HG03565 (cell line): Measurements from ENCODE around the gene BMP10.
A peak's percentile ranks its signal among the peaks of the same experiment; 100 is the strongest.
"Not testable (repeated sequence)": the region's sequence is repeated elsewhere in the genome, so short reads cannot be mapped to it uniquely, and the experiment has no call there.

ENCODE experiments used
- ATAC-seq: cut with Tn5 transposase; IDR thresholded peaks from one replicate; pipeline ENCODE4 v1.9.1; 2021; ENCODE audit warnings: mild to moderate bottlenecking, moderate library complexity; ENCODE audit not compliant: unreplicated experiment

Gene BMP10

GRCh38 chr2:68900496-68901198 lies 29.4 kb upstream of the BMP10 start:
- ATAC-seq: no peak

GRCh38 chr2:68895981-68896380 lies 24.8 kb upstream of the BMP10 start:
- not testable (repeated sequence) for ATAC-seq

DNA sequence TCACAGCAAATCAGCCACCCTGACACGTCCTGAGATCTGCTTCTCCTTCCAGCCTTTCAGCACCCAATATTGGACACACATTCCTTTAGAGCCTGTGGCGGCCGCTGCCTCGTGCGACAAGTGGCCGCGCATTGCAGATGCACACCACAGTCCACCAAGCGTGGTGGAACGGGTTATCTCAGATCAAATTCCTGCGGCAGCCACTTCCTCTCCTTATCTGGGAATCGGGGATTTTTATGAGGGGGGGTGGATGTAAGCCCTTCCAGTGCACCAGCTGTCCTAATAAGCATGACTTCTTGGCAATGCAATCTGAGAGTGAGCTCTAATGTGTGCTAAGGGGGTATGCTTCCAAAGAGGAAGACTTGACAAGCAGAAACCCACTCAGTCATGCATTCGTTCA lies 18.3 kb upstream of the BMP10 start:
- ATAC-seq: no peak

DNA sequence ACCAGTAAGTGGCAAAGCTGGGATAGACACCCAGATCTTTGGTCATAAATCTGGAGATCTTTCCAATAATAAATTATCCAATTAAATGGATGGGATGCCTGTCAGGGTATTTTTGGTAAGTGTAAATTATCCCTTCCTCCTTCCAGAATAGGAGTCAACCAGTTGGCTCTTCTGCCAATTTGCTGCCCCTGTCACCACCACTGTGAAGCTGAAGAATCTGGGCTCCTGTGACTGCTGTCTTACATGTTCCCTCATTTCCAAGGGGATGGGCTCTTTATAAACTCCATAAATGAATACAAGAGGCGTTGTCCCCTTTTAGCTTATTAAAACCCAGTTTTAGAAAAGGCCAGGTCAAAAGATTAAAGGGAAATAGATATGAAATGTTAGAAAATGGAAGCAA lies 17.8 kb upstream of the BMP10 start:
- no peak for ATAC-seq

DNA sequence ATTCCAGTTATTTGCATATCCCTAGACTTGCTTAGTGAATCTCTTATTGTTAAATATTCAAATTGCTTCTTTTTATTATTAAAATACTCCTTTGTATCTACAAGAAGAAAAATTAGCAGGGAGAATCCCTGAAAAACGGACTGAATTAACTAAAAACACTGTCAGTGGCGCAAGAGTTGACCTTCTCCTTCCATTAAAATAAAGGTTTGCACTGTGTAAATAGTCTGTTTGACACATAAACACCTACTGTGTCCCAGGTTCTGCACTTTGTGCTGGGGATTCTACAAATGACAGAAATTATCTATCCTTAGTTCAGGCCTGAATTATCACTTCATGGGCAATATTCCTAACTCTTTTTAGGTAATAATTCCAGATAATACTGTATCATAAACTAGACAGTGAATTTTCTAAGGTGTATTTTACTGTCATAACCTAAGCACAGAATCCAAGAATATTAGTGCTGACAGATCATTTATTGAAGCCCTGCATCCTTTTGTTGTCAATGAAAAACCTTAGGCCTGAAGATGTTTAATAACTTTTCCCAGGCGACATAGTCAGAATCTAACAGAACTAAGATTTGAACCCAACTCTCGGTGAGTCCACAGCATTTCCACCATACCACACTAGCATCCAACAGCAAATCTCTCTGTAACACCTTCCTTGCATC lies 17.0 kb upstream of the BMP10 start:
- no peak for ATAC-seq

DNA sequence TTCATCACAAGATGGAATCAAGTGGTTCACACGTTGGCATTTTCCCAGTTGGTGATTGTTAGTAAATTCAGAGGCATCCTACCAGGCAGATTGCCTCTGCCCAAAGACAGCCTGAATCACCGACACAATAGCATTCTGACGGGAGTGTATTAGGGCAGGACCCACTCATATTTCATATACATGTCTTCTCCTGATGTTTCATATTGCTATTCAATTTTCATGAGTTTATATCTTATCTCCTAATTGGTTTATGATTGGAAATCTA lies 14.5 kb upstream of the BMP10 start:
- ATAC-seq: no peak

DNA sequence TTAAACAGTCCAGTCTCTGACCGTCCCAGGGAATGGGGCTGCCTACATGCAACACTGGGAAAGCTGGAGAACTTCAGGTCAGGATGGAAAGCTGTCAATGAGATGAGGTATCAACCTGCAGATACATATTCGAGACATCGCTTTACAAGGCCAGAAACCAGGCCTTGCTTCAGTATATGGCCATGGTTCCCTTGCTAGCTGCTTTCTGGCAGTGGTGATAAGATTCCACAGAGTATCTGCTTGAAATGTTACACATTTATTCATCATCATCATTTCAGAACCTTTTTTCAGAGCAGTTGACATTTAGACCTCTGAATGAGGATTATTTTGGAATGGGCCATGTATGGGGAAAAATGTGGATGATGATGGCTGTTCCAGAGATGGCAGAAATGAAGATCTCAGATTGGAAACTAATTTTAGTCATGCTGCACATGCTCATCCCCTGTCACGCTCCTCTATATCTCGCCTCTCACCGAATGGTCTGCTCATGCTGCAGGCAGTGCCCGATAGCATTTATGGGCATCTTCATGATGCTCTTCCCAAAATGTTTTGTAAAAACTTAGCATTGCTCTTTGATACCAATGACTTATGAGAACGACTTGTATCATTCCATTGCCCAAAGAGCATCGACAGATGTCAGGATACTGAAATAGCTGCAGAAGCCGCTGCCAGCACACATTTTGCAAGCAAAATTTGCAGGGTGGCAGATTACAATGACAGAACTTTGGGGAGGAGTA lies 14.0 kb upstream of the BMP10 start:
- ATAC-seq: no peak

DNA sequence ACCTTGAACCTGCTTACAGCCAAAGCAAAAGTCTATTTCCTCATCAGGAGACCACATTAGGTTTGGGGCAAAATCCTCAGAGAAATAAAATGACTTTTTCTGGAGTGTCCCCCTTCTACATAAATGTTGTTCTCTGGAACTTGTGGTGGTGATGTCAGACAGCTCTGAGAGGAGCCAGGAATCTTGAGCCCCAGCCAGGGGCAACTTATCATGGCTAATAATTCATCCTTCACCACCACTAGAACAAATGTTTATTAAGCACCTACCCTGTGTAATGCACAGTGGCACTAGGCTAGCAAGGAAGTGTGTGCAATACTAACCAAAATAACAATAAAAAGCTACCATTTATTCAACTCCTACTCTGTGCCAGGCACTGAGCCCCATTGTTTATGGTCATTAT lies 9.0 kb upstream of the BMP10 start:
- ATAC-seq: no peak

GRCh38 chr2:68879296-68879695 lies 8.1 kb upstream of the BMP10 start:
- ATAC-seq: no peak

- no peak for ATAC-seq
Observed at GRCh38 chr2:68878753-68879152, 7.6 kb upstream of the BMP10 start.

DNA sequence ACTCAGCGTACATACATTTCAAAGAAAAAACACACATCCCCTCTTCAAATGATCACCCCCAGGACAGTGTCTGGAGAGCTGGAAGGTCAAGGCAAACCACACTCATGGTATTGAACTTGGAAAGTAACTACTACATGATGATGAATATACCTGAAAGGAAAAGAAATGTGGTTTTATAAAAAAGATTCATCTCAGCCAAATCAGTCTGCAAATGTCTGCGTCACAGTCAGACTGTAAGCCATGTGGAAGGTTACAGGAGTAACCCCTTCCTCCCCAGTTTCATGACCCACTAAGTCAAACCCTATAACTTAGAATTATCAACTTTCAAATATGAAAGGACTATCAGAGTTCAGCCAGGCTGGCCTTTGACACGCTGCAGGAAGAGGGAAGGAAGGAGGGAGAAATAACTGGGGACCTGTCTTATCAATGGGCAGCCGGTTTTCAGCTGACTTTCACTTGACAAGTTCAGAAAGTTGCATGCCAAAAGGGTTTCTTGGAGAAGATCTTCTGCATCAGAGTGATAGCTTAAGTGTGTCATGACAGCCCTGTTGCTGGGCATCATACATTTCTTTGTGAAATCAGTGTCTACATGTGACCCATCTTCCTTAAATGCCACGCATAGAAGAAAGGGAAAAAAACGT lies 7.0 kb upstream of the BMP10 start:
- no peak for ATAC-seq

- no peak for ATAC-seq
Observed at GRCh38 chr2:68877079-68877772, 6.0 kb upstream of the BMP10 start.

DNA sequence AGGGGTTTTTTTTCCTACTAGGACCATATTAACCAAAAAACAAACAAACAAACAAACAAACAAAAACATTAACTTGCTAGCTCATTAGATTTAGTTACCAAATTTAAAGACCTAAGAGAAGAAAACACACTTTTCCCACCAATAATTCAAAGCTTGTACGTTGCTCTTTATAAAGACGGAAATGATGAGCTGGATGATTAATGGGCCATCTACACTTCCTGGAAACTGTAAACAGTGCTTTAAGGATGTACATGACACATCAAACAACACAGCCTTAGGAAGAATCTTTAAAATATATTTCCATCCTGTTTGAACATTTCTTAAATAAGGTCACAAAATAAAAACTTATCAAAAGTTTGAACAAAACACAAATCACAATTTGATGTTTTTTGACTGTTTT lies 982 bp downstream of the BMP10 start:
- ATAC-seq: no peak

GRCh38 chr2:68865108-68865507 lies 6.1 kb downstream of the BMP10 start:
- ATAC-seq: no peak

DNA sequence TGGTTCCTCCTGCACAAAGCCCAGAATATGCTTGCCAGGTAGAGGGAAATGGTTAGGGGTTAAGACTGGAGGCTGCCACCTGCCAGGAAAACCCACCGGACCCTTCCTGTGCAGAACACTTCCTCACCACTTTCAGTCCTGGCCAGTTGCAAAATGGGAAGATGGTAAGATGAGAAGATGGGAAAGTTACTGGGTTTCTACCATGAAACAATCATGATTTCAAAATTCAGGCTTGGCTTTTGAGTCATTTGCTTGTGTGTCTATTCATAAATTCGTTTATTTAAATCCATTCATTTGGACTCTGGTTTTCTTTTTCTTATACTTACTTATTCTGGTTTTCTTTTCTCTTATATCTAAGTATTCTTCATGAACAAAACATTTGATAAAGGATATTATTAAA lies 7.2 kb downstream of the BMP10 start:
- ATAC-seq: no peak

- no peak for ATAC-seq
Observed at GRCh38 chr2:68862889-68863288, 8.3 kb downstream of the BMP10 start.

DNA sequence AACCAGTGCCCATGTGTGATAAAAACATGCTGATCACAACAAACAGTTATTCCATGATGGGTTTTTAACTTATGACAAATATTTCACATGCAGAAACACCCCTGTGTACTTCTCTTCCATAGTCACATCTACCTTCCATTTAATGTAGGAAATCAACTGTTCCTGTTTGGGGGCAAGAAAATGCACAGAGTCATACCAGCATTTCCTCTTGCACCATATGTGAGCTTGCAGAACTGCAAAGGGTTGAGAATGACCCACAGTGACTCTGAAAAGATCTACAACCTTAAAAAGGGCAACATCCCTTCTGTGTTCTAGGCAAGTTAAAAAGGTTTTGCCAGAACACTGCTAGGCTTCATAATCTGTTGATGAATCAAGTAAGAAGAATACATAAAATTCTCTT lies 9.9 kb downstream of the BMP10 start:
- ATAC-seq: no peak

- ATAC-seq: no peak
Observed at GRCh38 chr2:68860111-68860510, 11.1 kb downstream of the BMP10 start.

- ATAC-seq: peak; percentile 63
Observed at GRCh38 chr2:68857855-68858456, 13.2 kb downstream of the BMP10 start.

GRCh38 chr2:68857202-68857845 lies 13.9 kb downstream of the BMP10 start:
- no peak for ATAC-seq
